ENCODE results near the gene SEL1L2. TPM values are rescaled to one million over a fixed set of nuclear protein-coding genes. Genes with fewer than 3 reads are reported as not detected.

Gene SEL1L2
- total RNA-seq, 2 experiments from 2014 or later = not detected

GRCh38 chr20:13913131-13913530, 77.3 kb downstream of the SEL1L2 start:
- H3K4me3 Mint-ChIP-seq = no peak overlapping the region
- no peaks in the 10 kb centered on the region for H3K4me1 ChIP-seq (ENCODE audit: insufficient read depth, low read length)
- no peaks in the 10 kb centered on the region for H3K36me3 Mint-ChIP-seq (ENCODE audit: low read depth)
- H3K4me3 ChIP-seq (ENCODE audit: low read length) = no peak overlapping the region
- H3K27me3 Mint-ChIP-seq = peaks cover 16% of the 10 kb centered on the region
- intact Hi-C loops (cut with DNase I, micrococcal nuclease) = no loop called here
- H3K27ac ChIP-seq (ENCODE audit: low read depth in 1 of 2, low read length in 2 of 2) = no peak overlapping the region
- peaks cover 0 to 4% of the 10 kb centered on the region in 2 experiments for H3K27me3 ChIP-seq (ENCODE audit: control insufficient read depth in 1 of 2, insufficient read depth in 2 of 2, low read length in 2 of 2)
- H3K4me1 Mint-ChIP-seq (ENCODE audit: low read depth) = no peaks in the 10 kb centered on the region
- DNase-seq (no peak), ATAC-seq (ENCODE audit: poor library complexity) (no peak)
- POLR2A ChIA-PET = interaction anchor here (0.6 kb wide), 1 partner anchor 217 kb away, joined by 3 read pairs; no protein-coding TSS in a partner anchor
- CTCF ChIA-PET = no interaction called here
- no peak overlapping the region for H3K27ac Mint-ChIP-seq
- H3K36me3 ChIP-seq (ENCODE audit: insufficient read depth, low read length) = no peaks in the 10 kb centered on the region
- no peaks in the 10 kb centered on the region for H3K9me3 Mint-ChIP-seq
- H3K9me3 ChIP-seq (ENCODE audit: control insufficient read depth in 1 of 2, insufficient read depth in 1 of 2, low read length in 2 of 2) = no peaks in the 10 kb centered on the region
- TF ChIP-seq CTCF (IDR thresholded peaks at IDR 0.05) = no peak

GRCh38 chr20:13910492-13910891, 79.9 kb downstream of the SEL1L2 start:
- H3K27ac ChIP-seq (ENCODE audit: low read depth in 1 of 2, low read length in 2 of 2) = no peak overlapping the region
- H3K9me3 ChIP-seq (ENCODE audit: control insufficient read depth in 1 of 2, insufficient read depth in 1 of 2, low read length in 2 of 2) = no peaks in the 10 kb centered on the region
- ATAC-seq (ENCODE audit: poor library complexity) (no peak), DNase-seq (no peak)
- intact Hi-C loops (cut with DNase I, micrococcal nuclease) = no loop called here
- no peak for TF ChIP-seq CTCF (IDR thresholded peaks at IDR 0.05)
- Mint-ChIP-seq H3K27me3 (peaks cover 16% of the 10 kb centered on the region), H3K27ac (no peak overlapping the region), H3K9me3 (no peaks in the 10 kb centered on the region), H3K4me1 (ENCODE audit: low read depth) (no peaks in the 10 kb centered on the region), H3K36me3 (ENCODE audit: low read depth) (no peaks in the 10 kb centered on the region), H3K4me3 (no peak overlapping the region)
- CTCF ChIA-PET = no interaction called here
- POLR2A ChIA-PET = no interaction called here
- no peak overlapping the region for H3K4me3 ChIP-seq (ENCODE audit: low read length)
- H3K27me3 ChIP-seq (ENCODE audit: control insufficient read depth in 1 of 2, insufficient read depth in 2 of 2, low read length in 2 of 2) = peaks cover 0 to 5% of the 10 kb centered on the region in 2 experiments
- H3K36me3 ChIP-seq (ENCODE audit: insufficient read depth, low read length) = no peaks in the 10 kb centered on the region
- no peaks in the 10 kb centered on the region for H3K4me1 ChIP-seq (ENCODE audit: insufficient read depth, low read length)

- no peak overlapping the region for H3K27ac ChIP-seq (ENCODE audit: low read depth in 1 of 2, low read length in 2 of 2)
- TF ChIP-seq CTCF (IDR thresholded peaks at IDR 0.05) = no peak
- POLR2A ChIA-PET = no interaction called here
- ATAC-seq (ENCODE audit: poor library complexity) (no peak), DNase-seq (no peak)
- CTCF ChIA-PET = no interaction called here
- H3K36me3 ChIP-seq (ENCODE audit: insufficient read depth, low read length) = no peaks in the 10 kb centered on the region
- H3K4me1 Mint-ChIP-seq (ENCODE audit: low read depth) = no peaks in the 10 kb centered on the region
- peaks cover 16% of the 10 kb centered on the region for H3K27me3 Mint-ChIP-seq
- no peaks in the 10 kb centered on the region for H3K9me3 Mint-ChIP-seq
- no peaks in the 10 kb centered on the region for H3K36me3 Mint-ChIP-seq (ENCODE audit: low read depth)
- H3K27ac Mint-ChIP-seq = no peak overlapping the region
- H3K4me1 ChIP-seq (ENCODE audit: insufficient read depth, low read length) = no peaks in the 10 kb centered on the region
- H3K4me3 ChIP-seq (ENCODE audit: low read length) = no peak overlapping the region
- intact Hi-C loops (cut with DNase I, micrococcal nuclease) = no loop called here
- no peaks in the 10 kb centered on the region for H3K9me3 ChIP-seq (ENCODE audit: control insufficient read depth in 1 of 2, insufficient read depth in 1 of 2, low read length in 2 of 2)
- H3K27me3 ChIP-seq (ENCODE audit: control insufficient read depth in 1 of 2, insufficient read depth in 2 of 2, low read length in 2 of 2) = peaks cover 0 to 5% of the 10 kb centered on the region in 2 experiments
- no peak overlapping the region for H3K4me3 Mint-ChIP-seq
Observed at GRCh38 chr20:13909067-13909466, 81.3 kb downstream of the SEL1L2 start.
